ENCODE data around the gene NRL.
"Not testable (repeated sequence)": the region's sequence is repeated elsewhere in the genome, so short reads cannot be mapped to it uniquely, and the experiment has no call there.

GRCh38 chr14:24050753-24051152, 64.0 kb downstream of the NRL start:
- TF ChIP-seq CTCF, POLR2A (IDR thresholded peaks at IDR 0.05): not testable (repeated sequence)
